ENCODE data around the gene PTPN22. TPM values are rescaled to one million over a fixed set of nuclear protein-coding genes. Genes with fewer than 3 reads are reported as not detected.
A peak's percentile ranks its signal among the peaks of the same experiment; 100 is the strongest.

Gene PTPN22
- polyA plus RNA-seq, 1 donor (not counting 4 experiments of a cell fraction or from before 2014, with no cell fraction given), result 0.39 TPM

GRCh38 chr1:113805256-113805531, 66.3 kb downstream of the PTPN22 start:
- Histone ChIP-seq H3K79me2 (ENCODE audit: control insufficient read depth, insufficient read depth, low read length) (peaks cover 96% of the 10 kb centered on the region), H3K9me3 (ENCODE audit: control insufficient read depth, low read depth, low read length) (no peaks in the 10 kb centered on the region), H3K27ac (ENCODE audit: control insufficient read depth, insufficient read depth, low read length) (peak overlapping the region; percentile 14), H3K4me3 (ENCODE audit: control insufficient read depth in 2 of 3, extremely low read depth in 1 of 3, insufficient read depth in 2 of 3, low read depth in 1 of 3, low read length in 3 of 3) (no peak overlapping the region), H3K36me3 (ENCODE audit: control insufficient read depth in 2 of 2, extremely low read depth in 1 of 2, insufficient read depth in 2 of 2, low read length in 2 of 2) (no peaks in the 10 kb centered on the region), H3K27me3 (ENCODE audit: control insufficient read depth, extremely low read depth, insufficient read depth, low read length) (no peaks in the 10 kb centered on the region), H2AFZ (ENCODE audit: control insufficient read depth, low read length) (no peak overlapping the region), H3K9me1 (ENCODE audit: control insufficient read depth, extremely low read depth, insufficient read depth, low read length) (no peaks in the 10 kb centered on the region), H3K4me2 (ENCODE audit: control insufficient read depth, extremely low read depth, insufficient read depth, low read depth, low read length) (peak overlapping the region; percentile 60), H3K4me1 (ENCODE audit: control insufficient read depth, extremely low read depth, insufficient read depth, low read length) (peaks cover 32% of the 10 kb centered on the region), H4K20me1 (ENCODE audit: control insufficient read depth, extremely low read depth, insufficient read depth, low read length) (no peaks in the 10 kb centered on the region), H3K9ac (ENCODE audit: control insufficient read depth, extremely low read depth, insufficient read depth, low read length) (no peak overlapping the region)
- FAIRE-seq (no peak), DNase-seq (ENCODE audit: low read depth, low spot score) (no peak)
- dilution Hi-C loops (cut with MboI; ENCODE audit: extremely low pct_ligation_motif_present, low sequenced_read_pairs), result no loop called here
- TF ChIP-seq EZH2 (IDR thresholded peaks at IDR 0.05; ENCODE audit: low read length) (no peak), CTCF (optimal IDR thresholded peaks at IDR 0.05 in 1 of 3, IDR thresholded peaks at IDR 0.05 in 1 of 3, conservative IDR thresholded peaks at IDR 0.05 in 1 of 3; ENCODE audit: extremely low read depth in 1 of 3, insufficient read depth in 2 of 3, low read length in 3 of 3) (no peak)

GRCh38 chr1:113804421-113805255, 66.9 kb downstream of the PTPN22 start:
- FAIRE-seq, result no peak

More at GRCh38 chr1:113804421-113805255, 66.9 kb downstream of the PTPN22 start:
- Histone ChIP-seq H3K9me1 (ENCODE audit: control insufficient read depth, extremely low read depth, insufficient read depth, low read length) (no peaks in the 10 kb centered on the region), H2AFZ (ENCODE audit: control insufficient read depth, low read length) (no peak overlapping the region), H3K79me2 (ENCODE audit: control insufficient read depth, insufficient read depth, low read length) (peaks cover 93% of the 10 kb centered on the region), H3K36me3 (ENCODE audit: control insufficient read depth in 2 of 2, extremely low read depth in 1 of 2, insufficient read depth in 2 of 2, low read length in 2 of 2) (no peaks in the 10 kb centered on the region), H3K9ac (ENCODE audit: control insufficient read depth, extremely low read depth, insufficient read depth, low read length) (no peak overlapping the region), H3K4me1 (ENCODE audit: control insufficient read depth, extremely low read depth, insufficient read depth, low read length) (peaks cover 27% of the 10 kb centered on the region), H3K4me3 (ENCODE audit: control insufficient read depth in 2 of 3, extremely low read depth in 1 of 3, insufficient read depth in 2 of 3, low read depth in 1 of 3, low read length in 3 of 3) (no peak overlapping the region), H4K20me1 (ENCODE audit: control insufficient read depth, extremely low read depth, insufficient read depth, low read length) (no peaks in the 10 kb centered on the region), H3K4me2 (ENCODE audit: control insufficient read depth, extremely low read depth, insufficient read depth, low read depth, low read length) (peak overlapping the region; percentile 60), H3K27me3 (ENCODE audit: control insufficient read depth, extremely low read depth, insufficient read depth, low read length) (no peaks in the 10 kb centered on the region), H3K27ac (ENCODE audit: control insufficient read depth, insufficient read depth, low read length) (peak overlapping the region; percentile 14), H3K9me3 (ENCODE audit: control insufficient read depth, low read depth, low read length) (no peaks in the 10 kb centered on the region)
- no peak for DNase-seq (ENCODE audit: low read depth, low spot score)
- TF ChIP-seq CTCF (optimal IDR thresholded peaks at IDR 0.05 in 1 of 3, IDR thresholded peaks at IDR 0.05 in 1 of 3, conservative IDR thresholded peaks at IDR 0.05 in 1 of 3; ENCODE audit: extremely low read depth in 1 of 3, insufficient read depth in 2 of 3, low read length in 3 of 3) (no peak), EZH2 (IDR thresholded peaks at IDR 0.05; ENCODE audit: low read length) (no peak)
- dilution Hi-C loops (cut with MboI; ENCODE audit: extremely low pct_ligation_motif_present, low sequenced_read_pairs), result no loop called here
